ENCODE measurements around the gene SIGMAR1.

The SIGMAR1 gene

DNA sequence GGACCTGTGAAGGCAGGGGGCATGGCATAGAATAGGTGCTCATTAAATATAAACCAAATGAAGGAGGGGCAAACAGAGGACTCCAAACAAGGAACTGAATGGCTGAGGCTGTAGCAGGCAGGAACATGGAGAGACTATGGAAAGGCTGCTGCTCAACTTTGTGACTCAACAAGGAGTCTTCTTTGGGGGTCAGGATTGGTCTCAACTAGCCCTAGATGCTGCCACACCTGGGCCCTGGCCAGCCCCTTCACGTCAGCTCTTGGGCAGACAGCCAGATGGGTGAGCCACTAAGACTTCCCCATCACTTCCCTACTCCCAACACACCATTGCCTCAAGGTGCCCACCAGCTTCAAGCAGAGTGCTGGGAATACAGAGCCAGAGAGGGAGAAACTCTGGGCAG lies 36.7 kb downstream of the SIGMAR1 start:
- no peak for DNase-seq

DNA sequence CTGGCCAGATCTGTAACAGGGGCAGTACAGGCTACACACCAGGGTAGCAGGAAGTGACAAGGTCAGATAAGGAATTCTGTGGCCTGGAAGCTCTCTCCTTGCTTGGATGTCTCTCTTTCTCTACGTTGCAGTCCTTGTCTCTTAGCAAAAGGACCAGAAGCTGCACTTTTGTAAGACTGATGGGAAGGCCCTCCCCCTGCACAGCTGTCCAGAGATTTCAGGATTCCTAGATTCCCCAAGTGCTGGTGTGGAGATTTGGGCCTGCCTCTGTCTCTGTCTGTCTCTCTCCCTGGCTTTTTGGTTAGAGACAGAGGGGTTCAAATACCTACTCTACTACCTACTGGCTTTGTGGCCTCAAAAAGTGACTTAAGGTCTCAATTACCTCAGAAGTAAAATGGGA lies 38.0 kb downstream of the SIGMAR1 start:
- no peak for DNase-seq

DNA sequence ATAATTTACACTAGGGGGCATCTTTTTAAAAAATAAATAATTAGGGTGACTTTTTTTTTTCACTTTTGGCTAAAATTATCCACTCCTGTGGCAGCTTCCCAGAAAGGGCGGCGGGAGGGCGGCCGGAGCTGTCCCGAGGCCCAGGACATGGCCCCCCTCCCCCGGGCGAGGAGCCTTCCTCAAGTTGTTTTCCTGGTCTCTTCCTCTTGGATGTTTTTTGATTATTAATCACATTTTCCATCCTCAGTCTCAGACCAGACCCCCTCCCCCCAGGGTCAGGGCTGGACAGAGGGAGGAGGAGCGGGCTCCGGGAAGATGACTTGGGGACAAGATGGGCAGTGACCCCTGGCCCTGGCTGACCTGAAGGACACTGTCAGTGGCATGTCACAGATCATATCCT lies 43.4 kb downstream of the SIGMAR1 start:
- DNase-seq, result no peak

DNA sequence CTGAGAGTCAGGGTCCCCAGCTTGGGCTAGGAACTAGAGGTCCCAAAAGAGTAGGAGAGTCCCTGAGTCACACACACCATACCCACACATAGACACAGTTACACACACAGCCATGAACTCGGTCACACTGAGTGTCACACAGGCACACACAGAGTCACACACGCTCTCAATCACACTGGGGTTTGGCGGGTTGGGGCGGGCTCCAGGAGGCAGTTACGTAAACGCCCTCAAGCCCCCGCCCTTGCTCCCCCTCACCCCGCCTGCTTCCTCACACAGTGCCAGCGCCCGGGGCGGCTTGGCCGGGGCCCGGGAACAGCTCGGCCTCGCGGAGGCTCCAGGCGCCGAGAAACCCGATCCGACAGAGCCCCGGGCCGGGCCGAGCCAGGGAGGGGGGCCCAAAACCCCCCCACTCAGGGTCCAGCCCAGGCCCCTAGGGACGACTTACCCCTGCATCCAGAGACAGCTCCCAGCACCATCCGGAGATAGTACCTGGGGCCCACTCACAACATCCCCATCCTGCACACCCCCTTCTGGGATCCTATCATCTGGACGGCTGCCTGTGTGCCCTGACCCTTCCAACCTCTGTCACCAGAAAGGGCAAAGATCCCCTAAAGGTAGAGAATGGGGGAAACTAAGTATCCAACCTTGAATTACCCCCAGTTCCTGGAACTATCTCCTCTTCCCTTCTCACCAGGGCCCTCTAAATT lies 44.5 kb downstream of the SIGMAR1 start:
- DNase-seq, result no peak

DNA sequence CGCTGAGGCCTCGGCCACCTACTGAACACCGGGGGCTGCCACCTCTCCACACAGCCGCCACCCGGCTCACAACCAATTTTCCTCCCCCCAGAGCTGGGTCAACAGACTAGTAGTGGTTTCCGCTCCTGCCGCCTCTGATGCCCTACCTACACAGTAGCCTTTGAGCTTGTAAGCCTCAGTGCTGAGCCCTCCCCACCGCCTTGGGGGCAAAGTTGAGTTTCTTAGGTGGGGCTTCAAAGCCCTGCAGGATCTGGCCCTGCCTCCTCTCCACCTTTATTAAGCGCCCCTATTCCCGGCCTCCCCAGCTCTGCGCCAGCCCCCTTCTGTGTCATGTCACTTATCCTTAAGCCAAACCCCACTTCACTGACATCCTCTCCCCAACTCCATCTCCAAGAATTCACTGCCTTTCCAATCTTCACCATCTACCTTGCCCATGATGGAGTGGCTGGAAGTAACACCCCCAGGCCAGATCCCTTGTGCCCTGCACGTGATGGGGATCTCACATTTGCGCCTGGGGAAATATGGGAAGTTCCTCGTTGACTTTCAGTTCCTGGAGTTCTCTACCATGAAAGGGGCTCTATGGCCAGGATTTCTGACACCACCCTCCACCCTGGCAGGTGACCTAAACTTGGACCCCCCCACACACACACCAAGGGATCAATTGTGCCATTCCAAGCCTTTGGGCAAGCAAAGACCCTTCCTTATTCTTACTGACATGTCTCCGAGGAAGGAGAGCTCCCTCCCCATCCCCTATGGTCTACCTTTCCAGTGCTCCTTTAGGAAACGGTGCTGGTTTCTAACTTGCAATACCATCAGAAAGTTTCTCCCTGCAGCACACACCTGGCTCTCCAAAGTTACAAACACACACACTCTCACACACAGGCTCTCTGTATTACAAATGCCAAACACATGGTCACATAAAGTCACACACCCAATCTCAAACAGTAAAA lies 45.4 kb downstream of the SIGMAR1 start:
- no peak for DNase-seq

DNA sequence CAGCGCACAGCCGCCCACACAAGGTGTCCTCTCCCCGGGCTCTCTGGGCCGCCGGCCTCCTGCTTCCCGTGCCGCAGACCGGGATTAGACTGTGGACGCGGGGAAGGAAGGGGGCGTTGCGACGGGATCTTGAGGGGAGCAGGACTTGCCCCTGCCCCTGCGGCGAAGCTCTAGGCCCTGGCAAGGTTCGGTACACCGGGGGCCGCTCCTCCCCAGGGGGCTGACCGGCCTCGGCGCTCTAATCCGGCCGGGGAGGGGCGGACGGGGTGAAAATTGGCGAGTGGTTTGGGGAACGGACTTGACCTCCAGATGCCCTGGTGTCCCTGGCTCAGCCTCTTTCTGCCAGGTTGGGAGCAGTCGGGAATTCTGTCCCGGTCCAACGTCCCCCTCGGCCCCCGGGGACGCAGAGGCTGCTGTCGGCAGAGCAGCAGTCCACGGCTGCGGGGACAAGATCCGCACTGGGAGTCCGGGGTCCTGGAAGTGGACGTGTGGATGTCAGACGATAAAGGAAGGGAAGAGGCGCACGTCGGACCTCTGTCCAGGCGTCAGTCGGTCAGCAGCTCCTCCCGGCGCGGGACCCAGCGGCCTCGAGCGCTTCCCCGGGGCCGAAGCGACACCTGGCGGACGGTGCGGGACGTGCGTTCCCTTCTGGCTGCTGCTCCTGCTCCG lies 46.2 kb downstream of the SIGMAR1 start:
- peak; percentile 78 for DNase-seq

DNA sequence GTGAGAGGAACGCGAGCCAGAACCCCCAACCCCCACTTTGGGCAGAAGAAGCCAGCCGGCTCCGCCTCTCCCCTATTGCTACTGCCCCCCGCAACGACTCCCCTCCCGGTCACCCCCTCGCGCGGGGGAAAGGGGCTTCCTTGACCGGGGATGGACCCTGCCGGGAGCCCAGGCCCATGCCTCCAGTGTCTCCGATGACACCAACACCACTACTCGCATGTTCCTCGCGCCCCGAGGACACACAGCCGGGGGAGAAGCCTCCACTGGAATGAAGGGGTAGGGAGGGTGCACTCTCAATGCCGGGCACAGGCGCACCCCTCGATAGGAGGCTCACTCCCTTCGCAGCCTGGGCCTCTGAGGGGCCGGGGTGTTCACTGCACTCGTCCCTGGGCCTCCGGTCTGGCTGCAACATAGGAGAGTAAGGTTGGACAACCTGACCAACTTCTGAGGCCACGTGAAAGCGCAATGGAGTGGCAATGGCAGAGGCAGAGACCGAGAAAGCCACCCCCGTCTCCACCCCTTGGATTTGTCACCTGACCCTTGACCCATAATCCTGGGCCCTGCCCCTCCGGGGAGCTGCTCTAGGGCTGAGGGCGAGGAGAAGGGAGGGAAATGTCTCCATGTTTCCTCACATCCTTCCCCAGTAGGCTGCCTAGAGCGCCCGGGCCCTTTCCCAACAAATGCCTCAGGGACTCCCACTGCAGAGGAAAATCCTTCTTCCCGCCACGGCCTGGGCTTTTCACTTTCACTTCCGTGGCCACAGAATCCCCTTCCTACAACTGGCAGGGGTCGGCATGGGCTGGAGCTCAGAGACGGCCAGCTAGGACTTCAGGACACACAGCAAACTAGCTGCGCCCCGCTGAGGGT lies 47.0 kb downstream of the SIGMAR1 start:
- DNase-seq, result no peak

DNA sequence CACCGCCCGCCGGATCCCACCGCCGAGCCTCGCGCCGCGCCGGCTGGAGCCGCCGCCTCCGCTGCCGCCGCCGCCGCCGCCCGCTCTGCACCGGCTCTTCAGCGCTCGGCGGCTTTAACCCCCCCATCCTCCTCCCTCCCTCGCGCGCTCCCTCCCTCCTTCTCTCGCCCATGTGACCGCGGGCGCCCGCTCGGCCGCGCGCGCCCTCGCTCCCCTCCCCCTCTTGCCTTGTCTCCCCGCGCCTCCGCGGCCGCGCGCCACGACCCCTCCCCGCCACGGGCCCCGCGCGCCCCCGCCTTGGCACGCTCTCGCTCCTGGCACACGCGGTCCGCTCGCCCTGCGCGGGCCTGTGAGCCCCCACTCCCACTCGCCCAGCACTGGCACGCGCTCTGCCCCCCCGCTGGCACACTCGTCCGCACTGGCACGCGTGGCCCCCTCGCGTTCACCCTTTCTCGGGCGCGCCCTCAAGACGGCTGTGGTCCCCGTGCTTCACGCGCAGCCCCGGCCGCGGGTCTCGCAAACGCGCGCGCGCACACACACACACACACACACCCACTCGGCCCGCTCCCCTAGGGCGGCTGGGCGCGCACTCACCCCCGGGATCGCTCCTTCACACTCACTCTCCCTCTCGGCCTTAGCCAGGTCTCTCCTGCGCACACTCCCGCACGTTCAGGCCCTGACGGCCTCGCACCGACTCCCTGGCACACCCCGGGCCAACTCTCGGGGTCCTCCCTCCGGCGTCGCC lies 47.8 kb downstream of the SIGMAR1 start, which contains the start of gene CNTFR:
Gene CNTFR (minus strand): TSS at position 89 of the 745 bp plus-strand sequence. CDS start 20,743 bp downstream, outside the sequence.
- DNase-seq, result no peak

DNA sequence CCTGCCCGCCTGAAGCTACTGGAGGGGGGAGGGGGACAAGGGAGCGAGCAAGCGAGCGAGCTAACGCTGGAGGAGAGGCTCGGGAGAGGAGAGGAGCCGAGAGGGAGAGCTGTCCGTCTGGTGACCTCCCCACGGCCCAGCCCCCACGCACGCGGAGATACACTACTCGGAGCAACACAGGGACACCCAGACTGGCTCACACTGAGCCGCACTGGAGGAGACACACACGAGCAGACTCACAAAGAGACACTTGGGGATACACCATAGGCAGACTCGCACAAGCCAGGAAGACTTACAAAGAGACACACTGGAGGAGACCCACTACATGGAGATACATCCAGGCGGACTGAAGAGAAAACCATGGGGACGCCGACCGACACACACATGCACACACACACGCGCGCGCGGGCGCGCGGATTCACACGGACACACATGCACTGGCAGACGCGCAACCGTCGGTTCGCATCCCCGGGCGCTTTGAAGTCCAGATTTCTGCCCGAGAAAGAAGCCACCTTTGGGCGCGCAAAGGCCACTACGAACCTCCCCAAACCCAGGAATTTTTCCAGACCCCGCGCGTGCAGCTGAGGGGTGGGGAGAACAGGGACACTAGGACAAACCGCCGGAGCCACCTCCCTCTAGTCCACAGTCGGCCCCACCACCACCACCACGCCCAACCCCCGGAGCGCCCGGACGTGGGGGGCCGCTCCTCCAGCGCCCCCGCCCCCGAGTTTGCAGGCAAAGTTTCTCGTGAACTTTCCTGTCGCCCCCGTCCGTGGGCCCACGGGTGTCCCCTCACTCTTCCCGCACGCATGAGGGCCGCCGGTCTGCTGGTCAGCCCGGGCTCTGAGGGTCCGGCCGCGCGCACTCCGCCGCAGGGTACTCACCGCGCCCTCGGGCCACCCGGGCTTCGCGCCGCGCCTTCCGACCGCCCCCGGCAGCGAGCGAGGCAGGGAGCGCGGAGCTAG lies 48.6 kb downstream of the SIGMAR1 start:
- no peak for DNase-seq

DNA sequence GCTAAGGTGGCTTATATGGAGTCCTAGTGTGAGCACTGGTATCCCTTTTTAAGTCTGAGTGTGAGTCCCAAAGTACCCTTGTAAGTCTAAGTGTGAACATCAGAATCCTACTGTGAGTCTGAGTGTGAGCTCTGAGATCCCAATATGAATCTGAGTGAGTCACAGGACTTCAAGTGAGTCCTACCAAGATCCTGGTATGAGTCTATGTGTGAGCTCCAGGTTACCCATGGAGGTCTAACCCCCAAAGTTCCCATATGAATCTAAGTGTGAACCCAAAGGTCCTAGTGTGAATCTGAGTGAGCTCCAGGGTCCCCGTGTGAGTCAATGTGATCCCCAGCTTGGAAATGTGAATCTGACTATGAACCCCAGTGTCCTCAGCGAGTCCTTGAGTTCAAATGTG lies 50.3 kb downstream of the SIGMAR1 start:
- DNase-seq, result no peak

DNA sequence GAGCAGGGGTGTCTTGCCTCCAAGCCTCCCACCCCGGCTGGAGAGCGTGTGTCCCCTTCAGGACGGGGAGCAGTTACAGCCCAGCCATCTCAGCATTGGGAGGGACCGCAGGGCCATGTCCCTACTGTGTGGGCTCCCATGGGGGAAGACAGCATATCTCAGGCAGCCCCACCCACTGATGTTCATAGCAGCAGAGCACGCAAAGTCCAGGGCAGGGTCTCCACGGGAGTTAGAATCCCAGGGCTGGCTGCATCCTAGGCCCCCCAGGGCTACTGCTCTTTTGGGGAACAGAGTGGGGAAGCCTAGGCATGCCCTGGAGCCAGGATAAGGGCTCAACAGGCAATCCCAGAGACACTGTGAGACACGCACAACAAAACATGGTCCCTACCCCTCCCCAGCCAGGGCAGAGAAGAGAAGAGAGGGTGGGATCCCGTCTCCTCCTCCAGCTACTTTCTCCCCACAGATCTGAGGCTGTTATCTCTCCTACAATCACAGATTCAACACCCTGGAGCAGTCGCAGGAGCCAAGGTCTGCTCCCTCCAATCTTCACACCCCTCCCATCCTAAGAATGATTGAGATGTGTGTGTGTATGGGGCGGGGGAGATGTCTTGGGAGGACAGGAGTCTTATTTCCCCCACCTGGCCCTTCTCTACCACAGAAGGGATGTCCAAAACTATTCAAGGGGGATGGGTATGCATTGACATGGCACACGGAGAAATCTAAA lies 51.5 kb downstream of the SIGMAR1 start:
- DNase-seq, result no peak

DNA sequence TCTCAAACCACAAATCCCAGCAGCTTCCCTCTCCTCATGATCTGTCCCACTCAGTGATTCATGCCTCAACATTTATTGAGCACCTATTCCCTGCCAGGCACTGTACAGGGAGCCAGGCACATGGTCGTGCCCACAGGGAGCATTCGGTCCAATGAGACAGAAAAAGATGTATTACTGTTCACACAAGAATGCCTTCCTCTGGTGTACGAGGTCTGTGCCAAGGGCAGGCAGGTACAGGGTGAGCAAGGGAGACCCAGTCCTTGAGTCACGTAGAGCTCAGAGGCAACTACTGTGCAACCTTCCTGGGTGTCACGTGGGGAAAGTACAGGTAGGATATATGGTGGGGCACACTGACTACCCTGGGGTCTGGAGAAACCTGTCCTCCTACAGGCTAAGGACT lies 52.6 kb downstream of the SIGMAR1 start:
- no peak for DNase-seq
